Prostate gland (tissue), 2 donors: ENCODE data around the gene CFAP61. TPM values are rescaled to one million over a fixed set of nuclear protein-coding genes. Genes with fewer than 3 reads are reported as not detected.

Experiments
- DNase-seq: peaks from one replicate; pipeline ENCODE4 v3.0.0-alpha.2; 2019; ENCODE audit warnings: low spot score
- H3K27ac ChIP-seq, 2 donors: fragments of 200-600 bp; sonication (generic); 2 replicates each; pipeline ENCODE4 v1.5.1; 2017 to 2019
- H3K27me3 ChIP-seq: fragments of 200-600 bp; sonication (generic); replicated peaks from 2 replicates; pipeline ENCODE4 v1.5.1; 2019; ENCODE audit not compliant: insufficient read depth
- H3K36me3 ChIP-seq, 2 donors: fragments of 200-600 bp; sonication (generic); 1 replicate in 1 of 2; 2 replicates in 1 of 2; pipeline versions ENCODE4 v1.5.1 to v1.8.1; 2017 to 2019
- H3K4me1 ChIP-seq: fragments of 200-600 bp; sonication (generic); replicated peaks from 2 replicates; pipeline ENCODE4 v1.5.1; 2019
- H3K4me3 ChIP-seq, 2 donors: fragments of 200-600 bp; sonication (generic); 2 replicates each; pipeline ENCODE4 v1.5.1; 2017 to 2019
- H3K9me3 ChIP-seq: fragments of 200-600 bp; sonication (generic); 2 replicates; pipeline ENCODE4 v1.5.1; 2017
- POLR2A ChIP-seq: fragments of 450-650 bp; IDR thresholded peaks from one replicate; pipeline ENCODE4 v1.6.1; 2016; ENCODE audit warnings: antibody characterized with exemption, mild to moderate bottlenecking
- POLR2AphosphoS5 ChIP-seq: sonication (generic); formaldehyde crosslinking; IDR thresholded peaks from one replicate; pipeline ENCODE4 v1.6.1; 2017; ENCODE audit warnings: antibody characterized with exemption
- WGBS: methylation state at CpG from one replicate; pipeline ENCODE4 v1.1.5; 2018; 5-methylcytosine and 5-hydroxymethylcytosine counted together
- intact Hi-C: fragments of 100-400 bp; cut with DNase I; formaldehyde crosslinking; loops from one replicate; pipeline ENCODE4 v1.14.2; 2022
- total RNA-seq, 2 donors: library from RNA; depleted of rRNA; stranded (reverse); fragments of >200 nt; gene quantifications; one replicate each; pipeline ENCODE4 v1.1.0, GENCODE V29; 2016
- TF ChIP-seq, protein P1 (sequence below), 4 experiments: fragments of 200-600 bp in 2 of 4; fragments of 450-650 bp in 2 of 4; sonication (generic) in 2 of 4; IDR thresholded peaks; 1 replicate in 3 of 4; 2 replicates in 1 of 4; pipeline ENCODE4 v1.5.1; 2016 to 2019; ENCODE audit warnings: antibody characterized with exemption in 4 of 4, mild to moderate bottlenecking in 2 of 4, moderate library complexity in 2 of 4

Gene CFAP61
- total RNA-seq, 2 donors from 2014 or later: 0.14 to 8.1 TPM

DNA sequence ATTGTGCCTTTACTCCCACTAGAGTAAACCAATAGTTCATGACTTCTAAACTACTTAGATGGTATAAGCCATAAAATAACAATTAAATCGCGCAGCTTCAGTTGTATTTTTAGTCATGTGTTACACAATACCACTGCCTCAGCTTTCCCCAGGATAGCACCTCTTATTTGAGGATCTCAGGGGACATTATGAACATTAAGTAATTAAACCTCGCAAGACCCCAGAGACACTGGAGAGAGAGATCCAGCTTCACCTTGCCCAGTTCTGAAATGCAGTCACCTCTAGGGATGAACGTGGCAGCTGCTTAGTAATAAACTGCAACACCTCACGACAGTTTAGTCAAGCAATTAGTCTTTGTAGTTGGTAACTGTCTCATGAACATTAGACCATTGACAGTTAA is 87.1 kb downstream of the CFAP61 start:
- DNase-seq: no peak
- Histone ChIP-seq H3K36me3 (no peaks in the 10 kb centered on the region), H3K27ac (no peak overlapping the region), H3K4me1 (no peaks in the 10 kb centered on the region), H3K9me3 (no peaks in the 10 kb centered on the region), H3K4me3 (no peak overlapping the region), H3K27me3 (no peaks in the 10 kb centered on the region)
- intact Hi-C loops: no loop called here
- WGBS: 48% methylated on average over 5 of the region's 5 CpGs
- TF ChIP-seq POLR2AphosphoS5 (no peak), POLR2A (no peak)
- TF ChIP-seq, protein P1, sequence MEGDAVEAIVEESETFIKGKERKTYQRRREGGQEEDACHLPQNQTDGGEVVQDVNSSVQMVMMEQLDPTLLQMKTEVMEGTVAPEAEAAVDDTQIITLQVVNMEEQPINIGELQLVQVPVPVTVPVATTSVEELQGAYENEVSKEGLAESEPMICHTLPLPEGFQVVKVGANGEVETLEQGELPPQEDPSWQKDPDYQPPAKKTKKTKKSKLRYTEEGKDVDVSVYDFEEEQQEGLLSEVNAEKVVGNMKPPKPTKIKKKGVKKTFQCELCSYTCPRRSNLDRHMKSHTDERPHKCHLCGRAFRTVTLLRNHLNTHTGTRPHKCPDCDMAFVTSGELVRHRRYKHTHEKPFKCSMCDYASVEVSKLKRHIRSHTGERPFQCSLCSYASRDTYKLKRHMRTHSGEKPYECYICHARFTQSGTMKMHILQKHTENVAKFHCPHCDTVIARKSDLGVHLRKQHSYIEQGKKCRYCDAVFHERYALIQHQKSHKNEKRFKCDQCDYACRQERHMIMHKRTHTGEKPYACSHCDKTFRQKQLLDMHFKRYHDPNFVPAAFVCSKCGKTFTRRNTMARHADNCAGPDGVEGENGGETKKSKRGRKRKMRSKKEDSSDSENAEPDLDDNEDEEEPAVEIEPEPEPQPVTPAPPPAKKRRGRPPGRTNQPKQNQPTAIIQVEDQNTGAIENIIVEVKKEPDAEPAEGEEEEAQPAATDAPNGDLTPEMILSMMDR (IDR thresholded peaks at IDR 0.05): no peak

DNA sequence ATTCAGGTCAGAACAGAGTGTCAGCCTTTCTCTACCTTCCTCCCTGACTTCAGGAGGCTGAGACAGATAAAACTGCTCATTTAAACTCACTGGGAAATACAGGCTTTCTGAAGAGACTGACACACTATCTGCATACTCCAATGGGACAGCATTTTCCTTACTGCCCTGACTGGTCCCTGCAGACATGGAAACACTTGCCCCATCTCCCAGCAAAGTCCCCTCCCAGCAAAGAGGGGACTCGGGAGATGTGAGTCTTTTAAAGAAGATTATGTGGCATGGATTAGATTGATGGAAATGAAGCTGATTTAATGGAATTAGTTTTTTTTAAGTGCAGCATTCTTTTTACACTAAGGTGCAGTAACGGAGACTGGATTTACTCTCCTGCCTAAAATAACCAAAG is 90.8 kb downstream of the CFAP61 start:
- no peaks in the 10 kb centered on the region for H3K36me3 ChIP-seq
- H3K4me1 ChIP-seq: no peaks in the 10 kb centered on the region
- no peak for TF ChIP-seq POLR2AphosphoS5
- TF ChIP-seq, protein P1 (IDR thresholded peaks at IDR 0.05): no peak
- no peak for TF ChIP-seq POLR2A
- no peaks in the 10 kb centered on the region for H3K27me3 ChIP-seq
- 68% methylated on average over 2 of the region's 2 CpGs for WGBS
- H3K27ac ChIP-seq: no peak overlapping the region
- intact Hi-C loops: no loop called here
- no peak overlapping the region for H3K4me3 ChIP-seq
- no peak for DNase-seq
- no peaks in the 10 kb centered on the region for H3K9me3 ChIP-seq

DNA sequence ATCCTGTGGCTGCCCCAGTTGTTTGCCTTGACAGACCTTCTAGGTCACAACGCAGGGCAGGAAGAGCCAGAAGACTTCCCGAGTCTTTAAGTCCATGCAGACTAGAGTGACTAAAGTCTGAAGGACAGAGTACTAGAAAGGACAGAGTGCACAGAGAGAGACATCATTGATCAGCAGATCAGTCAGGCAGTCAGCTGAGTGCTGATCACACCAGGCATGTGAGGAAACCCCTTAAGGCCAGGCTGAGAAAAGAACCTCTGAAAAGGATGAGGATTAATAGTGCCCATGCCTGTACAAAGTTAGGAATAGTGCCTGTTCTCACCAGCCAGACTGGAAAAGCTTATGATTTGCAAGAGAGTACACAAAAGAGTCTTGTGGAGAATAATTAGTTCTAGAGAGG is 91.3 kb downstream of the CFAP61 start:
- Histone ChIP-seq H3K27ac (no peak overlapping the region), H3K36me3 (no peaks in the 10 kb centered on the region), H3K4me3 (no peak overlapping the region), H3K9me3 (no peaks in the 10 kb centered on the region), H3K27me3 (no peaks in the 10 kb centered on the region), H3K4me1 (no peaks in the 10 kb centered on the region)
- DNase-seq: no peak
- TF ChIP-seq POLR2AphosphoS5 (no peak), POLR2A (no peak)
- TF ChIP-seq, protein P1 (IDR thresholded peaks at IDR 0.05): no peak
- 57% methylated on average over 2 of the region's 2 CpGs for WGBS
- intact Hi-C loops: no loop called here

DNA sequence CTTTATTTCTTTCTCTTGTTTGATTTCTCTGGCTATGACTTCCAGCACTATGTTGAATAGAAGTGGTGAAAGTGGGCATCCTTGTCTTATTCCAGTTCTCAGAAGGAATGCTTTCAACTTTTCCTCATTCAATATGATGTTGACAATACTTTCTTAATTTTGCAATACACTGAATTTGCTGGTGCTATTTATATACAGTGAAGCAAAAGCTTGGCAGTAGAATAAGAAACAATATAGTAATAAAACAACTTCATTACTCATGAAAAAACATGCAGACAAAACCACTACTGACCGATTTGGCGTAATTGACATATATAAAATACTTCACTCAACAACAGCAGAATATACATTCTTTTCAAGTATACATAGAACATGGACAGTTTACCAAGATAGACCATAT is 96.4 kb downstream of the CFAP61 start:
- H3K4me1 ChIP-seq: no peaks in the 10 kb centered on the region
- H3K9me3 ChIP-seq: no peaks in the 10 kb centered on the region
- WGBS: 95% methylated on average over 2 of the region's 2 CpGs
- no peaks in the 10 kb centered on the region for H3K36me3 ChIP-seq
- no peaks in the 10 kb centered on the region for H3K27me3 ChIP-seq
- no peak for TF ChIP-seq POLR2AphosphoS5
- TF ChIP-seq, protein P1 (IDR thresholded peaks at IDR 0.05): no peak
- TF ChIP-seq POLR2A: no peak
- no peak overlapping the region for H3K4me3 ChIP-seq
- intact Hi-C loops: no loop called here
- DNase-seq: no peak
- no peak overlapping the region for H3K27ac ChIP-seq

DNA sequence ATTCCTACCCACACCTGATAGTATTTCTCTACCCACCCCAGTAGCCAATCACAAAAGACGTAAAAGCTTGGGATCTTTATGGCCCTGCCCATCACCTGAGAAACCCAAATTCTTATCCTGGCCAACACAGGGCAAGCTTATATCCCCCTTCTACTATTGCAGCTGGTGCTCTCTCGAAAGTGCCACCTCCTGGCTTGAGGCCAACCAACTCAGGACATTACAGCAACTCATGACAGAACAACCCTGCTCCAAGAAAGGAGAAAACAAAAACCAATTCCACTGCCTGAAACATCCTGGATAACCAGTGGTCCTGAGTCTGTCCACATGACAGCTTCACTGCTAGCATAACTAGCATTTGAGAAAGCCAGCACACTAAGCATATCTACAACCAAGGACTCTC is 97.9 kb downstream of the CFAP61 start:
- no peak for DNase-seq
- 82% methylated on average over 2 of the region's 2 CpGs for WGBS

More for the DNA sequence above, 97.9 kb downstream of the CFAP61 start:
- no peak for TF ChIP-seq POLR2A
- TF ChIP-seq, protein P1 (IDR thresholded peaks at IDR 0.05): no peak
- TF ChIP-seq POLR2AphosphoS5: no peak
- Histone ChIP-seq H3K27ac (no peak overlapping the region), H3K9me3 (no peaks in the 10 kb centered on the region), H3K36me3 (no peaks in the 10 kb centered on the region), H3K4me1 (no peaks in the 10 kb centered on the region), H3K27me3 (no peaks in the 10 kb centered on the region), H3K4me3 (no peak overlapping the region)
- intact Hi-C loops: no loop called here
